Middle frontal gyrus (tissue), 1 donor: ENCODE measurements around the gene DSP.

Source experiments
- DNase-seq: peaks from one replicate; pipeline ENCODE4 v3.0.0-alpha.2; 2015; ENCODE audit warnings: low spot score; ENCODE audit errors: extremely low spot score

Gene DSP

DNA sequence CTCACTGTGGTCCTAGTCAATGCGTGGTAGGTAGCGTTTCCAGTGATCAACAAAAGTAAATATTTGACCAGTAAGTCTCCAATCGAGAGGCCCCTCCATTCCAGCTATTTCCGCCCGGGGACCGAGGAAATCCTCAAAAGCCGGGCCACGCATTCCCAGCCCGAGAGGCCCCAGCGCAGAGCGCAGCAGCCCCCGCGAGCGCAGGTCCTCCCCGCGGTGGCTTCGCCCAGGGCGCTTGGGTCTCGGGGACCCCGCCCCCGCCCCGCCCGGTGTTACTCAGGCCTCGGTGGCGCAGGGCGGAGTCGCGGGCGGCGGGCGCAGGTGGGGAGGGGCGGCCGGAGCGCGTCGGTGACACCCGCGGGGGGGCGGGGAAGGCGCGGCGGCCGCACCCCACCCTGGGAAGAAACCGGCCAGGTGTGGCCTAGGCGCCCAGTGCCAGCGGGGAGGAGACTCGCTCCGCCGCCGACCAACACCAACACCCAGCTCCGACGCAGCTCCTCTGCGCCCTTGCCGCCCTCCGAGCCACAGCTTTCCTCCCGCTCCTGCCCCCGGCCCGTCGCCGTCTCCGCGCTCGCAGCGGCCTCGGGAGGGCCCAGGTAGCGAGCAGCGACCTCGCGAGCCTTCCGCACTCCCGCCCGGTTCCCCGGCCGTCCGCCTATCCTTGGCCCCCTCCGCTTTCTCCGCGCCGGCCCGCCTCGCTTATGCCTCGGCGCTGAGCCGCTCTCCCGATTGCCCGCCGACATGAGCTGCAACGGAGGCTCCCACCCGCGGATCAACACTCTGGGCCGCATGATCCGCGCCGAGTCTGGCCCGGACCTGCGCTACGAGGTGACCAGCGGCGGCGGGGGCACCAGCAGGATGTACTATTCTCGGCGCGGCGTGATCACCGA is at the start of gene DSP:
Gene DSP (plus strand): TSS at position 497 of the 890 bp plus-strand sequence. CDS start 245 bp downstream, at position 742.
- DNase-seq: no peak

GRCh38 chr6:7493866-7494265 is 47.6 kb upstream of the DSP start:
- DNase-seq: no peak

- no peak for DNase-seq
Measured at GRCh38 chr6:7494638-7495037, 46.8 kb upstream of the DSP start.

- no peak for DNase-seq
Measured at GRCh38 chr6:7496266-7496875, 45.1 kb upstream of the DSP start.

DNA sequence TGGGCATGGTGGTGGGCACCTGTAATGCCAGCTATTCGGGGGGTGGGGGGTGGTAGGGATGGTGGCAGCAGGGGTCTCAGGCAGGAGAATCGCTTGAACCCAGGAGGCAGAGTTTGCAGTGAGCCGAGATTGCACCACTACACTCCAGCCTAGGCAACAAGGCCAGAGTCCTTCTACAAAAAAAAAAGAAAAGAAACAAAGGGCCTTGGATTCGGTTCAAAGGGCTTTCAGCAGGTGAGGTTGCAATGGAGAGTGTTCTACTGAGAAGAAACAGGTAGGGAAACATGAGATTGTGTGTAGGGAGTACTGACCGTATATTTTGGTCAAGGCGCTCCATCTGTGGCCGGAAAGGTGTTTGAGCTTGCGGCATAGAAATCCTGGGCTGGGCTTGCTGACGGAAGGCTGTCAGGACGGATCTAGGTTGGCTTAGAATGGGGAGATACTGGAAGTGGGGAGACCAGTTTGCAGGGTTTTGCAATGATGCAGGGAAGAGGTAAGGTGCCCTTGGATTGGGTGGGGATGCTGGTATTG is 40.7 kb upstream of the DSP start:
- no peak for DNase-seq

- no peak for DNase-seq
Measured at GRCh38 chr6:7502743-7503142, 38.7 kb upstream of the DSP start.

GRCh38 chr6:7504041-7504440 is 37.4 kb upstream of the DSP start:
- DNase-seq: no peak

DNA sequence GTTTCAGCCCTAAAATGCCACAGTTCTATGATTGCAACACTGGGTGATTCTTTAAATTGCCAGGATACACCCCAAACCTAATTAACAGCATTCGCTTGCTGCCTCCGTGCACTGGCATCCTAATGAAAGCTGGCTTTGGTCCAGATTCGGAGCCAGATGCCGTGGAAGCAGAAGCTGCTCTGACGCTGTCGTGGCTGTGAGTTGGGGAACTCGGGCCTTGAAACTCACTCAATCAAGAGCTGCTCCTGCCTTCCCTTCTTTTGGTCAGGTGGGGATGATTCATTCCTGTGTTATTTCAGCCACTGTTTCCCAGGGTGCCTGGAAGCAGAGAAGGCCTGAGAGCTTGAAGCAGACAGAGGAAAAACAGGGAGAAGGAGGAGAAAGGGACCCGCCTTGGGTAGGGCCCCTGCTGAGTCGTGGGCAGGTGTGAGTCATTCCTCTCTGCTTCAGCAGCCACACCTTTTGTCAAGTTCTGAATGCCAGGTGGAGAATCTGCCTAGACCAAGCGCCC is 36.2 kb upstream of the DSP start:
- peak; percentile 11 for DNase-seq

DNA sequence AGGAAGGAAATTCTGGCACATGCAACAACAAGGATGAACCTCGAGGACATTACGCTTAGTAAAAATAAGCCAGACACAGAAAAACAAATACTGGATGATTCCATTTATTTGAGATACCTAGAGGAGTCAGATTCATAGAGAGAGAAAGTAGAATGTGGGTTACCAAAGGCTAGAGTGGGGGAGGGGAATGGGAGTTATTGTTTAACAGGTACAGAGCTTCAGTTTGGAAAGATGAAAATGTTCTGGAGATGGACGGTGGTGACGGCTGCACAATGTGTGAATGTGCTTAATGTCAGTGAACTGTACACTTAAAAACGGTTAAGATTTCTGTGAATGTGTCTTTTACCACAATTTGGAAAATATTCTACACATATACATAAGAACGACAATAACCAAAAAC is 33.9 kb upstream of the DSP start:
- DNase-seq: no peak

DNA sequence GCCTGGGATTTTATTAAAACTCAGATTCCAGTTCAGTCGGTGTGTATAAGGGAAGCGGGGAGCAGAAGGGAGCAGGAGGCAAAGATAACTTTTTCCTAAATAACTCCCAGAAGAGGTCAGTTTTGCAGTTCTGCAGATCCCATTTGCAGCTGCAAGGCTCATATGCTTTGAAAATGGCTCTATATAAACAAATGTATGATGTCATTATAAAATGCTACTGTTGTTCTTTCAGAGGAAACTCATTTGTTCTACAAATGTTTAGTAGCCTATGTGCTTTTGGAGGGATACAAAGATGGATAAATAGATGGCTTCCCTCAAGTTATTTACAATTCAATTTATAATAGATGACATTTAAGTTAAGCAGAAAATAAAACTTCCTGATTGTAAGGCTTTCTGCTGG is 29.2 kb upstream of the DSP start:
- DNase-seq: no peak

GRCh38 chr6:7513529-7513928 is 27.9 kb upstream of the DSP start:
- no peak for DNase-seq

DNA sequence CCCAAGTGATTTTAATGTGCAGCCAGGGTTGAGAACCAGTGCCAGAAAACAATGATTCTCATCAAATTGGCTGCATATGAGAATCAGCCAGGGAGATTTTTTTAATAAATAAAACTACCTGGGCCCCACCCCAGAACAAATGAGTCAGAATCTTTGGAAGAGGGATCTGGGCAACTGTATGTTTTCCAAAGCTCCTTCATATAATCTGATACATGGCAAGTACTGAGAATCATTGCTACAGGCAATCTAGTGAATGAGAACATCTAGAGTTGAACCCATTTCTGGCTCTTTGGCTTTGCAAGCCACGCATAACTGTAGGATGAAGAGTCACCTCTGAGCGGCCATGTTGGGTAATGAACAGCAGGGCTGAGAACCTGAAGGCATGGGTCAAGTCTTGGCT is 26.1 kb upstream of the DSP start:
- no peak for DNase-seq

- no peak for DNase-seq
Measured at GRCh38 chr6:7518877-7519276, 22.6 kb upstream of the DSP start.

- DNase-seq: no peak
Measured at GRCh38 chr6:7522873-7523272, 18.6 kb upstream of the DSP start.

DNA sequence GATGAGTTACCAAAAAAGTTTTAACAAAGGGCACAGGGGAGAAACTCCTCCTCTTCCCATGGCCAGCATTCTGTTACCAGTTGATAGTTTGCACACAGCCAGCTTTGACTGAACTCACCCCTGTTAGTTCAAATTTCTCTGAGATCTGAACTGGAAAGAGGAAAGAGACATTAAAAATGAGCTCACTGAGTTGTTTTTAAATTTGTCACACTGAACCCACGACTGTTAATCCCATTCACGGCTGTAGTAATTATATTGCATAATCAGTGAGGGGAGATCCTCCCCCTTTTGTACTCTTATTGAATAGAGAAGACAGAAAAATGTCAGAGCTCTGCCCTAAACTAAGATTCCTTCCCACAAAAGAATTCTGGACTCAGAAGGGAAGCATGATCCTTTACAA is 17.5 kb upstream of the DSP start:
- DNase-seq: no peak

GRCh38 chr6:7526755-7527154 is 14.7 kb upstream of the DSP start:
- DNase-seq: no peak

- no peak for DNase-seq
Measured at GRCh38 chr6:7528565-7528964, 12.9 kb upstream of the DSP start.

DNA sequence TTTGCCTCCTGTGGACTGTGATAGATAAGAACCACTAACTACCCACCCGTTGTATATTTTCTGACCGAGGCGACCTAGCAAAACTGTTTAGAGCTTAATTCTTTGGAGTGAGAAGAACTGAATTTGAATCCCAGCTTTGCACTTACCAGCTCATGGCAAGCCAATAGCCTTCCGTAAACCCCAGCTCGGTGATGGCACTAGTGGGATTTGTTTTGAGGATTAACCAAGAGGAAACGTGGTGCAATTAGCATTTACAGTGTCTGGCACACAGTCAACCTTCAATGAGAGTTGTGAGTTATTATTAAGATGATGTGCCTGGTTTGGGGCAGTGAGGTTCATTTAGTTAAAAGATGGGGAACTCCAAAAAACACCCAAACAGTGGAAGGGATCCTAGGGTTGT is 12.3 kb upstream of the DSP start:
- DNase-seq: no peak

DNA sequence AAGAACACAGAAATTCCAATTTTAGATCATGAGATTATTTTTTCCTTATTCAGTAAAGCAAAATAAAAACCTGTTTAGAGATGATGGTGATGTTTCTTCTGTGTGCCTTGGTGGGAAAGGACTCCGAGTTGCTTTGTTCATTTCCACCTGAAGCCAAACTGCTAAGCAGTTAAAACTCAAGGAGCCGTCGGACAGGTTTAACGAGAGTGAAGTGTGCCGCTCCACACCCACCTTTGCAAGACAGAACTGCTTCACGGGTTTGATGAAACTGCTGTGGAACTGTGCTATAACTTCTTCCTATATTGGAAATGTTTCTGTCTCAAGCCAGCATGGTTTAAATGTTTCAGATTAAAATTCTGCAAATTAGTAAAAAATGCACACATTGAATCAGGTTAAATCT is 9.2 kb upstream of the DSP start:
- no peak for DNase-seq

GRCh38 chr6:7532821-7533220 is 8.7 kb upstream of the DSP start:
- no peak for DNase-seq

DNA sequence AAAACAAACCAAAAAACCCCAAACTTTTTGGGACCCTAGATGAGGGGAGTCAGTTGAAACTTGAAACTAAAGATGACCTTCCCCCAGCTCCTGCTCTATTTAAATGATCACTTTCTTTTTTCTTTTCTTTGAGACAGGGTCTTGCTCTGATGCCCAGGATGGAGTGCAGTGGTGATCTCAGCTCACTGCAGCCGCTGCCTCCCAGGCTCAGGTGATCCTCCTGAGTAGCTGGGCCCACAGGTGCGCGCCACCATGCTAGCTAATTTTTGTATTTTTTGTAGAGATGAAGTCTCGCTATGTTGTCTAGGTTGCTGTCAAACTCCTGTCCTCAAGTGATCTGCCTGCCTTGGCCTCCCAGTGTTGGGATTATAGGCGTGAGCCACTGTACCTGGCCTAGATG is 7.3 kb upstream of the DSP start:
- DNase-seq: no peak

DNA sequence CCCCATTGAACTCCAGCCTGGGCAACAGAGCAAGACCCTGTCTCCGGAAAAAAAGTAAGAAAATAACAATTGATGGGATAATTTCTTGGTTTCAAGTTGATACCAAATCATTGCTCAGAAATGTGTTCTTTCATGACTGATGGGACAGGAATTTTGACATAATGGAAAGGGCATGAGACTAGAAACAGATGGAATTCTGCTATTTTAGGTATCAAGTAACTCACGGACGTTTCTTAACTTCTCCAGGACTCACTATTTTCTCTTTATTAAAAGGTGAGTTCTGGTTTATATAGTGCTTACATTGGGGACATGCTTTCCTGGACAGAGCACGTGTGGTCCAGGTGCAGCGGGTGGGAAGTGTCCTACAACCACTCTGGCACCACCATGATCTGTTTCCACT is 6.0 kb upstream of the DSP start:
- no peak for DNase-seq
